Measurements from ENCODE around the gene LRP5. TPM values are rescaled to one million over a fixed set of nuclear protein-coding genes. Genes with fewer than 3 reads are reported as not detected.

The LRP5 gene
- total RNA-seq, 4 donors from 2014 or later = 32.6 to 68.9 (median 42.5) TPM

DNA sequence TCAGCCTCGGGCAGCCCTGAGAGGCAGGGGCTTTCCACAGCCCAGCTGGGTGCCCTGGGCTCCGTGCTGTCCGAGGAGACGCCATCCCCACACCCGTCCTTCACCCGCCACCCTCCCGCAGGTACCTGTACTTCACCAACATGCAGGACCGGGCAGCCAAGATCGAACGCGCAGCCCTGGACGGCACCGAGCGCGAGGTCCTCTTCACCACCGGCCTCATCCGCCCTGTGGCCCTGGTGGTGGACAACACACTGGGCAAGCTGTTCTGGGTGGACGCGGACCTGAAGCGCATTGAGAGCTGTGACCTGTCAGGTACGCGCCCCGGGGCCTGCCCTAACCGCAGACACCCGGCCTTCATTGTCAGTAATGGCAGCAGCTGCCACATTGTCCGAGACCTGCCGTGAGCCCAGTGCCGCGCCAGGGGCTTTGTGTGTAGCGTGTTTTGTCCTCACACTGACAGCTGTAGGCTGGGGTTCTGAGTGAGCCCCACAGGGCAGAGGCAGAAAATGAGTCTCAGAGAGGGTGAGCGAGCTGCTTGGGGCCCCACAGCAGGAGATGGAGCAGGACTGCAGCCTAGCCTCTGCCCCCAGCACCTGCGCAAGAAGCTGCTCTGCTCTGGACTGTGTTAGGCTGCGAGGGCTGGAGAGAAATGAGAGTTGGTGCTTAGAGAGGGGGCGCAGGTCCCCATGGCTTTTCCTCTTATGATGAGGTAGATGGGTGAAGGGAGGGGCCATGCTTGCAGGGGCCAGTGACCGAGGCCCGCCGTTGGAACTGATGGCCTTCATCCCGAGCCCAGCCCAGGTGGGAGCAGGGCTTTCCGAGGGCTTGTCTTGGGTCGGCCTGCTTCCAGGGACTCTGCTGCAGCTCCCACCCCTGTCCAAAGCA lies 112.8 kb downstream of the LRP5 start:
- no peak overlapping the region for H3K27ac ChIP-seq
- no CpG with 5 or more reads among the region's 40 CpGs for WGBS, 2 donors (ENCODE audit: low coverage in 1 of 2)
- peaks cover 0 to 90% of the 10 kb centered on the region in 2 donors for H3K36me3 ChIP-seq
- H3K4me1 ChIP-seq = no peaks in the 10 kb centered on the region
- TF ChIP-seq EP300 (IDR thresholded peaks at IDR 0.05) = no peak
- TF ChIP-seq POLR2A (IDR thresholded peaks at IDR 0.05) = no peak
- no peak for ATAC-seq
- H3K9me3 ChIP-seq = peaks cover 0 to 15% (median 0%) of the 10 kb centered on the region in 3 donors
- no peak overlapping the region for H3K4me3 ChIP-seq
- H3K27me3 ChIP-seq = no peaks in the 10 kb centered on the region

DNA sequence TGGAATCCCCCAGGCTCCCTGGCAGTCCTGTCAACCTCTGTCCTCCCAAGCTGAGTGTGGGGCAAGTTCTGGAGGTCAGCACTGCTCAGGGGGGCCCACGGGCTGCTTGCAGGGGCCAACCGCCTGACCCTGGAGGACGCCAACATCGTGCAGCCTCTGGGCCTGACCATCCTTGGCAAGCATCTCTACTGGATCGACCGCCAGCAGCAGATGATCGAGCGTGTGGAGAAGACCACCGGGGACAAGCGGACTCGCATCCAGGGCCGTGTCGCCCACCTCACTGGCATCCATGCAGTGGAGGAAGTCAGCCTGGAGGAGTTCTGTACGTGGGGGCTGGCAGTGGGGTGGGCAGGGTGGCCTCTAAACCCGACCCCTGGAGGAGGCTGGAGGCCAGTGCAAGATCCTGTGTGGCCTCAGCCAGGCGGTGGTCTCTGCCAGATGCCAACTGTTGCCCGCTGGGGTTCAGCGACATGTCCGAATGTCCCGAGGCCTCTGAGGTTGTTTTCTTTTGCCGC lies 113.5 kb downstream of the LRP5 start:
- Histone ChIP-seq H3K27me3 (no peaks in the 10 kb centered on the region), H3K27ac (no peak overlapping the region), H3K4me1 (no peaks in the 10 kb centered on the region), H3K4me3 (no peak overlapping the region), H3K36me3 (peaks cover 0 to 91% of the 10 kb centered on the region in 2 donors), H3K9me3 (peaks cover 0 to 18% (median 0%) of the 10 kb centered on the region in 3 donors)
- WGBS, 2 donors (ENCODE audit: low coverage in 1 of 2) = 100% methylated on average over 6 of the region's 21 CpGs; no CpG with 5 or more reads in 1 of the 2 donors
- no peak for TF ChIP-seq POLR2AphosphoS5 (IDR thresholded peaks at IDR 0.05)
- TF ChIP-seq POLR2A (IDR thresholded peaks at IDR 0.05) = no peak
- no peak for TF ChIP-seq EP300 (IDR thresholded peaks at IDR 0.05)
- TF ChIP-seq, protein P1, sequence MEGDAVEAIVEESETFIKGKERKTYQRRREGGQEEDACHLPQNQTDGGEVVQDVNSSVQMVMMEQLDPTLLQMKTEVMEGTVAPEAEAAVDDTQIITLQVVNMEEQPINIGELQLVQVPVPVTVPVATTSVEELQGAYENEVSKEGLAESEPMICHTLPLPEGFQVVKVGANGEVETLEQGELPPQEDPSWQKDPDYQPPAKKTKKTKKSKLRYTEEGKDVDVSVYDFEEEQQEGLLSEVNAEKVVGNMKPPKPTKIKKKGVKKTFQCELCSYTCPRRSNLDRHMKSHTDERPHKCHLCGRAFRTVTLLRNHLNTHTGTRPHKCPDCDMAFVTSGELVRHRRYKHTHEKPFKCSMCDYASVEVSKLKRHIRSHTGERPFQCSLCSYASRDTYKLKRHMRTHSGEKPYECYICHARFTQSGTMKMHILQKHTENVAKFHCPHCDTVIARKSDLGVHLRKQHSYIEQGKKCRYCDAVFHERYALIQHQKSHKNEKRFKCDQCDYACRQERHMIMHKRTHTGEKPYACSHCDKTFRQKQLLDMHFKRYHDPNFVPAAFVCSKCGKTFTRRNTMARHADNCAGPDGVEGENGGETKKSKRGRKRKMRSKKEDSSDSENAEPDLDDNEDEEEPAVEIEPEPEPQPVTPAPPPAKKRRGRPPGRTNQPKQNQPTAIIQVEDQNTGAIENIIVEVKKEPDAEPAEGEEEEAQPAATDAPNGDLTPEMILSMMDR (IDR thresholded peaks at IDR 0.05) = no peak
- ATAC-seq = no peak

- TF ChIP-seq EP300 (IDR thresholded peaks at IDR 0.05) (no peak), POLR2AphosphoS5 (IDR thresholded peaks at IDR 0.05) (no peak), POLR2A (IDR thresholded peaks at IDR 0.05) (no peak)
- TF ChIP-seq, protein P1 (IDR thresholded peaks at IDR 0.05) = no peak
- H3K36me3 ChIP-seq = peaks cover 0 to 99% of the 10 kb centered on the region in 2 donors
- ATAC-seq = no peak
Observed at GRCh38 chr11:68429661-68430060, 117.3 kb downstream of the LRP5 start.

DNA sequence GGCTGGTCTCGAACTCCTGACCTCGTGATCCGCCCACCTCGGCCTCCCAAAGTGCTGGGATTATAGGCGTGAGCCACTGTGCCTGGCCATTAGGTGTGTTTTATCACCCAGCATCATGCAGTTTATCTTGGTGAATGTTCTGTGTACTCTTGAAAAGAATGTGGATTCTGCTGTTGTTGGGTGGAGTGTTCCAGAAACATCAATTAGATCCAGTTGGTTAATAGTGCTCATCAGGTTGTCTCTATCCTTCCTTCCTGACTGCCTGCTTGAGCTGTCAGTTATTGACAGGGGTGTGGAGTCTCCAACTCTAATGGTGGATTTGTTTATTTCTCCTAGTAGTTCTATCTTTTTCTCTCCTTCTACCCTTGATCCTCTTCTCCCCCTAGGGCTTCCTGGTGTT lies 118.0 kb downstream of the LRP5 start:
- no peak for ATAC-seq
- Histone ChIP-seq H3K9me3 (peaks cover 0 to 18% (median 0%) of the 10 kb centered on the region in 3 donors), H3K27ac (no peak overlapping the region), H3K36me3 (peaks cover 0 to 99% of the 10 kb centered on the region in 2 donors), H3K27me3 (no peaks in the 10 kb centered on the region), H3K4me3 (no peak overlapping the region), H3K4me1 (no peaks in the 10 kb centered on the region)
- TF ChIP-seq EP300 (IDR thresholded peaks at IDR 0.05) = no peak
- WGBS, 2 donors (ENCODE audit: low coverage in 1 of 2) = 93 to 97% methylated on average over 3 to 5 of the region's 5 CpGs

More at GRCh38 chr11:68429661-68430060, 117.3 kb downstream of the LRP5 start:
- H3K9me3 ChIP-seq = peaks cover 0 to 18% (median 0%) of the 10 kb centered on the region in 3 donors
- no peak overlapping the region for H3K4me3 ChIP-seq
- no peaks in the 10 kb centered on the region for H3K27me3 ChIP-seq
- 89 to 100% methylated on average over 2 to 3 of the region's 3 CpGs for WGBS, 2 donors (ENCODE audit: low coverage in 1 of 2)
- H3K27ac ChIP-seq = no peak overlapping the region
- H3K4me1 ChIP-seq = no peaks in the 10 kb centered on the region

- Histone ChIP-seq H3K27me3 (no peaks in the 10 kb centered on the region), H3K36me3 (peaks cover 0 to 99% of the 10 kb centered on the region in 2 donors), H3K4me3 (no peak overlapping the region), H3K9me3 (peaks cover 0 to 18% (median 0%) of the 10 kb centered on the region in 3 donors), H3K27ac (no peak overlapping the region), H3K4me1 (no peaks in the 10 kb centered on the region)
- TF ChIP-seq EP300 (IDR thresholded peaks at IDR 0.05) (no peak), POLR2AphosphoS5 (IDR thresholded peaks at IDR 0.05) (no peak), POLR2A (IDR thresholded peaks at IDR 0.05) (no peak)
- TF ChIP-seq, protein P1 (IDR thresholded peaks at IDR 0.05) = no peak
- WGBS, 2 donors (ENCODE audit: low coverage in 1 of 2) = 65 to 100% methylated on average over 2 of the region's 3 CpGs
- ATAC-seq = no peak
Observed at GRCh38 chr11:68430801-68431200, 118.4 kb downstream of the LRP5 start.

Data from gastroesophageal sphincter (tissue), 4 donors.